HUES6 (cell line): ENCODE measurements around the gene AMBRA1.

Experiments
- H3K27ac ChIP-seq: 2 replicates; pipeline ENCODE4 v1.7.0; 2013; ENCODE audit warnings: low read depth, mild to moderate bottlenecking, low read length, inconsistent platforms
- H3K27me3 ChIP-seq: 2 replicates; pipeline ENCODE4 v1.6.1; 2013; ENCODE audit warnings: low read length; ENCODE audit not compliant: control insufficient read depth, insufficient read depth
- H3K36me3 ChIP-seq: 2 replicates; pipeline ENCODE4 v1.6.1; 2013; ENCODE audit warnings: low read length; ENCODE audit not compliant: control insufficient read depth, insufficient read depth
- H3K4me1 ChIP-seq: 2 replicates; pipeline ENCODE4 v1.6.1; 2013; ENCODE audit warnings: low read length; ENCODE audit not compliant: control insufficient read depth, insufficient read depth
- H3K4me3 ChIP-seq: 2 replicates; pipeline ENCODE4 v1.5.1; 2013; ENCODE audit warnings: low read depth, low read length
- H3K9ac ChIP-seq: one replicate; pipeline ENCODE4 v1.6.1; 2013; ENCODE audit warnings: mild to moderate bottlenecking, low read length
- H3K9me3 ChIP-seq: 2 replicates; pipeline ENCODE4 v1.6.1; 2013; ENCODE audit warnings: low read depth, low read length; ENCODE audit not compliant: control insufficient read depth, insufficient read depth

AMBRA1 gene

DNA sequence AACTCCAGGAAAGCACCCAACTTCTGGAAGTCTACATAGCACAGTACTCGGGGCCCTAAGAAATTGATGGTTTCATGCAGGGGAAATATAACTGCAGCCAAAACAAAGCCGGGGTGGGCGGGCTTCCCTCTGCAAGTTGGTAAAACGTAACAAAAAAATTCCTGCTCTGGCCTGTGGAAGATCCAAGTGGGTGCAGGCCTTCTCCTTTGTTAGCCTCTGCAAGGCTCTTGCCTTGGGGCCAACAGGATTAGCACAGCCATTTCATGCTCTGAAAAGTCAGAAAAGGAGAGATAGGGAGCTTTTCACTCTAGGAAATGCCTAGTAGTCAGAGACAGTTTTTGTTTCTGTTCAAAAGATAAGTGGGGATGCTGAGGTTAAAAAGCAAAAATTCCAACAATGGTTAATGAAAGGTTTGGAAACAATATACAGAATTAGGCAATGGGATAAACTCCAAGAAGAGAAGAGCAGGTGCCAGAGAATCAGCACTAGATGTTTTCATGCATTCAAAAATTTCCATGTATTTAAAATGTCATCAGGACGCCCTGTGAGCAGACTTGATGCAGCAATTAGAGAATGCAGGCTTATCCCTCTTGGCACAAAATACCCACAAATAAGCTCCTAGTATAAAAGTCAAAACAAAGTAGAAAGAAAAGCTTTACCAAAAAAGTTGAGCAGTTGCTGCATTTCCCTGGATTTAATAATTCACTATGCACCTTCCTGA, 130.0 kb downstream of the AMBRA1 start:
- H3K27ac ChIP-seq: no peak overlapping the region
- no peak overlapping the region for H3K4me3 ChIP-seq
- no peak overlapping the region for H3K9ac ChIP-seq
- peaks cover 25% of the 10 kb centered on the region for H3K4me1 ChIP-seq
- H3K9me3 ChIP-seq: no peaks in the 10 kb centered on the region
- H3K36me3 ChIP-seq: no peaks in the 10 kb centered on the region
- H3K27me3 ChIP-seq: no peaks in the 10 kb centered on the region

DNA sequence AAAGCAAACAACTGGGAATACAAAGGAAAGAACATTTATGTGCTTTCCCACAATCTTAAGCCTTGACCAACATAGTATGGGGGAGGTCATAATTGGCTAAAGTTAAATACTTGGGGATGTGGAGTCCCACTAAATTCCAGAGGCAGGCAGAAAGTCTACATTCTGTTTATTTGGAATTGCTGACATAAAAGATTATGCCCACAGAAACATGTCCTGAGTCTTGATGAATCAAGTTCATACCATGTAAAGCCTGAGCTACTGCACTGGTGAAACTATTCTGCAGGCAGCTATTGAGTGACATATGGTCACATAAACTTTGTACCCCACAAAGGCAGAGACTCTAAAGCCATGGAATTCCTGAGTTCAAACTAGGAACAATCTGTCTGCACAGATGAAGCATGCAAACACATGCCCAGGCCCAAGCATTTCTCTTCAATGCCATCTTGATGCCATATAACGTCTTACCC, 132.3 kb downstream of the AMBRA1 start:
- Histone ChIP-seq H3K27ac (no peak overlapping the region), H3K36me3 (no peaks in the 10 kb centered on the region), H3K9me3 (no peaks in the 10 kb centered on the region), H3K9ac (no peak overlapping the region), H3K4me3 (no peak overlapping the region), H3K27me3 (no peaks in the 10 kb centered on the region), H3K4me1 (peaks cover 37% of the 10 kb centered on the region)

- no peaks in the 10 kb centered on the region for H3K27me3 ChIP-seq
- H3K4me3 ChIP-seq: no peak overlapping the region
- H3K9me3 ChIP-seq: no peaks in the 10 kb centered on the region
- no peaks in the 10 kb centered on the region for H3K36me3 ChIP-seq
- H3K27ac ChIP-seq: no peak overlapping the region
- no peak overlapping the region for H3K9ac ChIP-seq
- H3K4me1 ChIP-seq: peaks cover 24% of the 10 kb centered on the region
Measured at GRCh38 chr11:46458491-46458890, 135.3 kb downstream of the AMBRA1 start.

GRCh38 chr11:46457659-46458424, 136.0 kb downstream of the AMBRA1 start:
- Histone ChIP-seq H3K27ac (no peak overlapping the region), H3K9me3 (no peaks in the 10 kb centered on the region), H3K27me3 (no peaks in the 10 kb centered on the region), H3K4me1 (peaks cover 23% of the 10 kb centered on the region), H3K4me3 (no peak overlapping the region), H3K9ac (no peak overlapping the region), H3K36me3 (no peaks in the 10 kb centered on the region)

DNA sequence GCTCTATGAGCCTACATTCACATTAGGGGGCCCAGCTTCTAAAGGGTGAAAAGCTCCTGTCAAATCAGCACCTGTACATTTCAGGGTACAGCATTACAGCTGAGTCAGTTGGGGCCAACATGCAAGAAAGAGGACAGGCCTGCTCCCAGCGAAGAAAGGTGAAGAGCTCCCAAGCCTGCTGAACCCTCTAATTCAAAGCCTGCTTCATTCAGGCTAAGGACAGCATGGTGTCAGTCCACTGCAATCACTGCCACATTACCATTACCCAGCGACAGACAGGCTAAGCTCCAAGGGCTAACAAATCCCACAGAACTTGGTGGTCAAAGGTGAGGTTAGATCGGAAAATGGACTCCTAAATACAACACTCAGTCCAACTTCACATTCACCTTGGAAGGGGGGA, 136.8 kb downstream of the AMBRA1 start:
- Histone ChIP-seq H3K4me1 (peaks cover 26% of the 10 kb centered on the region), H3K36me3 (no peaks in the 10 kb centered on the region), H3K27ac (no peak overlapping the region), H3K9ac (no peak overlapping the region), H3K9me3 (no peaks in the 10 kb centered on the region), H3K4me3 (no peak overlapping the region), H3K27me3 (no peaks in the 10 kb centered on the region)

DNA sequence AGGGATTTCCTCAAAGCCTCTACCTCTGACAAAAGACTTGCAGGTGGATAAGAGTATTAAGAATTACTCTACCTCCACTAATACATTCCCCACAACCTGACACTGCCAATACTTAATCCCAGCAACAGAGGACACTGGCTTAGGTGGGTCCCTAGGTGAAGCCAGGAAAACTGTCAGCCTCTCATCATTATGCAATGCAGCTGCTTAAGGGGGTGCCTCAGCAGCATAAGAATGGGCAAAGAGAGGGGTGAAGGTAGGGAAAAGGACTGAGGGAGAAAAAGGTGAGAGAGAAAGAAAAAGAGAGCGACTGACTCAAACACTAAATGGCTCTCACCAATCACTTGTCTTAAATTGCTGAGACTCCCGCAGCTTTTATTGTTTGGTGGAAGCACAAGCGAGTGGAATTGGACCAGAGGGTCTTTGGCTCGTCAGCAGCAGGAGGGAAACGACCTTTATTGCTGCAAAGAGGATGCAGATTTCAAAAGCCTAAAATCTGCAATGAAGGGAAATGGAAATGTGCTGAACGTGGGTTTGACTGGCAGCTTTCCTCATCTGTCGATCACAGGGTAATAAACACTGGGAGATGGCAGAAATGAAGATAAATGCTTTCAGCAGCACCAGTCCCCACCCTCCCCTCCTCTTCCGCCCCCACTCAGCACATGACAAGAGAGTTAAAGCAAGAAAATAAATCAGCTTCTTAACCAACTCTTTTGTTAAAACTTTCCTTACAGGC, 137.4 kb downstream of the AMBRA1 start:
- Histone ChIP-seq H3K27me3 (no peaks in the 10 kb centered on the region), H3K4me1 (peaks cover 28% of the 10 kb centered on the region), H3K36me3 (no peaks in the 10 kb centered on the region), H3K4me3 (no peak overlapping the region), H3K9ac (no peak overlapping the region), H3K9me3 (no peaks in the 10 kb centered on the region), H3K27ac (no peak overlapping the region)

DNA sequence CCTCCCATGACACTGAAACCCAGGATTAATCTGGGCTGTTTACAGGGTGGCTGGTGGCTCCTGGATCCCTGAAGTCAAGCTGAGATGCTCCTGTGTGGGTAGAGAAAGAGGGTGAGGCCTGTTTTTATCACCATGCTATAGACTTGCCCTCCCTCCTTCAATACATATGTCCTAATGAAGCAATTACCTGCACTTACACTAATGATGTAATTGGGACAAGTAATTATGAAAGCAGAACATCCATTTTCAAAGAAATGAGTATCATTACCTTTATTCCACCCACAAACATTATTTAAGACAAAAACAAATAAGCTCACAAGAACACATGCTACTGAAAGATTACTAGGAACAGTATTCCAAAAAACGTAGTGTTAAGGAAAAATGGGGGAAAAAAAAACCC, 138.0 kb downstream of the AMBRA1 start:
- no peaks in the 10 kb centered on the region for H3K27me3 ChIP-seq
- no peak overlapping the region for H3K27ac ChIP-seq
- no peaks in the 10 kb centered on the region for H3K9me3 ChIP-seq
- H3K4me1 ChIP-seq: peaks cover 30% of the 10 kb centered on the region
- H3K9ac ChIP-seq: no peak overlapping the region
- no peak overlapping the region for H3K4me3 ChIP-seq
- H3K36me3 ChIP-seq: no peaks in the 10 kb centered on the region

DNA sequence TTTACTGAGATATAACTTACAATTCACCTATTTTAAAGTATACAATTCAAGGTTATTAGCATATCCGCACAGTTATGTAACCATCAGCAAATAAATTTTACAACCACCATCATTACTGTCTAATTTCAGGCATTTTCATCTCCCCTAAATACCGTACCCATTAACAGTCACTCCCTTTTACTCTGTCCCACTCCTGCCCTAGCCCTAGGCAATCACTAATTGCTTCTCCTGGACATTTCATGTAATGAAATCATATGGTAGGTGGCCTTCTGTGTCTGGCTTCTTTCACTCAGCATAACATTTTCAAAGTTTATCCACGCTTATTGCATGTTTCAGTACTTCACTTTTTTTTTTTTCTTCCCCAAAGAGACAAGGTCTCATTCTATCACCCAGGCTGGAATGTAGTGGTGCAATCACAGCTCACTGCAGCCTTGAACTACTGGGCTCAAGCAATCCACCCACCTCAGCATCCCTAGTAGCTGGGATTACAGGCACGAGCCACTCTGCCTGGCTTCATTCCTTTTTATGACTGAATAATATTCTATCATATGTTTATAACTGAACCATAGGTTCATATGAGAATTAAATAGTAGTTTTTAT, 140.8 kb downstream of the AMBRA1 start:
- Histone ChIP-seq H3K4me3 (no peak overlapping the region), H3K27ac (no peak overlapping the region), H3K27me3 (no peaks in the 10 kb centered on the region), H3K36me3 (no peaks in the 10 kb centered on the region), H3K9ac (no peak overlapping the region), H3K9me3 (no peaks in the 10 kb centered on the region), H3K4me1 (peaks cover 30% of the 10 kb centered on the region)

DNA sequence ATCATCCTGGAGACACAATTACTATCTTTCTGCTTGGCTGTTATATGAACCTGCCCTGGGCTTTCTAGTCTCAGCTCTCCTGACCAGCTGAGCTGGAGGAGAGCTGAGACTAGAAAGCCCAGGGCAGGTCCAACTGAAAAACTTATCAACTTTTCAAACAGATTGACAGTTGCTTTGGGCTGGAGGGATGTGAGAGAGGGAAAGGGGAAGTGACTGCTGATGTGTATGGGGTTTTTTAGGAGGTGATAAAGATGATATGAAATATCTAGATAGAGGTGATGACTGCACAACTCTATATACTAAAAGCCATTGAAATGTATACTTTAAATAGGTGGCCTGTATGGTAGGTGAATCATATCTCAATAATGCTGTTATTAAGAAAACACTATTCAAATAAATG, 142.1 kb downstream of the AMBRA1 start:
- no peak overlapping the region for H3K27ac ChIP-seq
- peaks cover 22% of the 10 kb centered on the region for H3K4me1 ChIP-seq
- no peaks in the 10 kb centered on the region for H3K27me3 ChIP-seq
- H3K36me3 ChIP-seq: no peaks in the 10 kb centered on the region
- H3K4me3 ChIP-seq: no peak overlapping the region
- H3K9ac ChIP-seq: no peak overlapping the region
- H3K9me3 ChIP-seq: no peaks in the 10 kb centered on the region

DNA sequence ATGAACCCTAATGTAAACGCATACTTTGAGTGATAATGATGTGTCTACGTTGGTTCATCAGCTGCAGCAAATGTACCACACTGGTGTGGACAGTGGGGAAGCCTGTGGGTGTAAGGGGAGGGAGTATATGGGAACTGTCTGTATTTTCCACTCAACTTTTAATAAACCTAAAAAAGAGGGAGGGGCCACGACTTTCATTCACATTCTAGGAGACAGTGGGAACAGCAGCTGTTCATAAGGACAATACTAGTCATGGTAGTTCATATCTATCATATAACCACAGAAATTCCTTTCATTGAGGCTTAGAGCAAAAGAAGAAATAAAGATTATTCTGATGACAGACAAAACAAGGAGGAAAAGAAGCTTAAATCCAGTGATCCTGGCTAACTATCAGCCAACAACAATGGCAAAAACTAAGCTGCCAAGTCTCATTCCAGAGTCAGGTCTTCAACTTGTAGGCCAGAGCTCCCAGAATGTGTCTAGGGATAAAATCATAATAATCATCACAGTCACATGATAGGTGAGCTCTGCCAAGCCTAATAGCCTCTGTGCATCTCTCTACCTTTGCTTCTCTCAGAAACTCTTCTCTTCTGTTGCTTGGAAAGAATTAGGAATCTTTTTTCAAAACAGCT, 142.9 kb downstream of the AMBRA1 start:
- Histone ChIP-seq H3K4me1 (peaks cover 22% of the 10 kb centered on the region), H3K9me3 (no peaks in the 10 kb centered on the region), H3K27ac (no peak overlapping the region)

More for the DNA sequence above, 142.9 kb downstream of the AMBRA1 start:
- H3K36me3 ChIP-seq: no peaks in the 10 kb centered on the region
- no peak overlapping the region for H3K9ac ChIP-seq
- no peak overlapping the region for H3K4me3 ChIP-seq
- no peaks in the 10 kb centered on the region for H3K27me3 ChIP-seq
